ENCODE results near the gene CLRN2. TPM values are rescaled to one million over a fixed set of nuclear protein-coding genes. Genes with fewer than 3 reads are reported as not detected.

The CLRN2 gene
- total RNA-seq, 1 donor from 2014 or later, result not detected

DNA sequence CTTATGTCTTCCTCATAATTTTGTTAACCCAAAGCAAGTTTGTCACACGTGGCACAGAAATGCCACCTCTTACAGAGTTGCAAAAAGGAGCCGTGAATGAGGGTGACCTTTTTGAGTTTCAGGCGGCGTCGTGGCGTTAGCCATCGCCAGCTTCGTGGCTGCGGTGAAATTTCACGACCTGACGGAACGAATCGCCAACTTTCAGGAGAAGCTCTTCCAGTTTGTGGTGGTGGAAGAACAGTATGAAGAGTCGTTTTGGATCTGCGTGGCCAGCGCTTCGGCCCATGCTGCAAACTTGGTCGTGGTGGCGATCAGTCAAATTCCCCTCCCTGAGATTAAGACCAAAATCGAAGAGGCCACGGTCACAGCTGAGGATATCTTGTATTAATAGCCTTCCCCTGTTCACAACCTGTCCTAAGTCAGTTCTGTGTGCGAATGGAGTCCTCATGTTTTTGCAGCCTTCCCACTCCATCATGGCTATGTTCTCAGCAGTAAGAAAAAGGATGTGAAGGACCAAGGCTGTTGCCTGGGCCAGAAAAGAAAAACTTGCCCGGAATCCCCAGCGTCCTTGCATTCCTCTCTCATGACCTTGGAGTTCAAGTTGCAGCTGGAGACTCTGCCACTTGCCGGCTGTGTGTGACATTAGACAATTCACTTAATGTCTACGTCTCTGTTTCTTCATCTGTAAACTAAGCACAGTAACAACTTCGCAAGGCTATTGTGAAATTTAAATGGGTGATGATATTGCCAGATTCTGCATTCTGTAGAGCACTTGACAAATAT, 11.9 kb downstream of the CLRN2 start:
- DNase-seq (ENCODE audit: low read depth) (no peak), FAIRE-seq (no peak)
- H3K27me3 ChIP-seq (ENCODE audit: control insufficient read depth, insufficient read depth, low read length), result no peaks in the 10 kb centered on the region
- no peak overlapping the region for H3K4me3 ChIP-seq (ENCODE audit: low read depth, low read length)
- TF ChIP-seq, protein P1, sequence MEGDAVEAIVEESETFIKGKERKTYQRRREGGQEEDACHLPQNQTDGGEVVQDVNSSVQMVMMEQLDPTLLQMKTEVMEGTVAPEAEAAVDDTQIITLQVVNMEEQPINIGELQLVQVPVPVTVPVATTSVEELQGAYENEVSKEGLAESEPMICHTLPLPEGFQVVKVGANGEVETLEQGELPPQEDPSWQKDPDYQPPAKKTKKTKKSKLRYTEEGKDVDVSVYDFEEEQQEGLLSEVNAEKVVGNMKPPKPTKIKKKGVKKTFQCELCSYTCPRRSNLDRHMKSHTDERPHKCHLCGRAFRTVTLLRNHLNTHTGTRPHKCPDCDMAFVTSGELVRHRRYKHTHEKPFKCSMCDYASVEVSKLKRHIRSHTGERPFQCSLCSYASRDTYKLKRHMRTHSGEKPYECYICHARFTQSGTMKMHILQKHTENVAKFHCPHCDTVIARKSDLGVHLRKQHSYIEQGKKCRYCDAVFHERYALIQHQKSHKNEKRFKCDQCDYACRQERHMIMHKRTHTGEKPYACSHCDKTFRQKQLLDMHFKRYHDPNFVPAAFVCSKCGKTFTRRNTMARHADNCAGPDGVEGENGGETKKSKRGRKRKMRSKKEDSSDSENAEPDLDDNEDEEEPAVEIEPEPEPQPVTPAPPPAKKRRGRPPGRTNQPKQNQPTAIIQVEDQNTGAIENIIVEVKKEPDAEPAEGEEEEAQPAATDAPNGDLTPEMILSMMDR (IDR thresholded peaks at IDR 0.05; ENCODE audit: insufficient read depth, low read length, severe bottlenecking), result no peak
- no peaks in the 10 kb centered on the region for H3K36me3 ChIP-seq (ENCODE audit: control insufficient read depth, insufficient read depth, low read length)

DNA sequence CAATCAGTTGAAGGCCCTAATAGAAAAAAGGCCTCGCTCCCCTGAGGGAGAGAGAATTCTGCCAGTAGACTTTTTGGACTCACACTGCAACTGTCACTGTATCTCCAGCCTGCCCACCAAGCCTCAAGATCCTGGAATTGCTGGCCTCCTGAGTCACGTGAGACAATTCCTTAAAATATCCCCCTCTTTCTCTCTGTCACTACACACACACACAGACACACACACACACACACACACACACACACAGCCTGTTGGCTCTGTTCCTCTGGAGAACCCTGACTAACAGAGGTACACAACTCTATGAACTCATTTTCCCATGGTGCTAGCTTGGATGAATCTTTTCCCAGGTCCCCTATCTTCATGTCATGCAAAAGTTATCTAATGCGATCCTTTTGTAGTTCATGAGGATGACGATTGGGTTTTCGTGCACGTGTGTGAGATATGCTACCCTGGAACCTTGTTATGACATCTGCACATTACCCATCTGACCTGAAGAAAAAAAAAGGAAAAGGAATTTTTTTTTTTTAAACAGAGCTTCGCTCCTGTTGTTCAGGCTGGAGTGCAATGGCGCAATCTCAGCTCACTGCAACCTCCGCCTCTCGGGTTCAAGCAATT, 13.7 kb downstream of the CLRN2 start:
- no peak for DNase-seq (ENCODE audit: low read depth)

DNA sequence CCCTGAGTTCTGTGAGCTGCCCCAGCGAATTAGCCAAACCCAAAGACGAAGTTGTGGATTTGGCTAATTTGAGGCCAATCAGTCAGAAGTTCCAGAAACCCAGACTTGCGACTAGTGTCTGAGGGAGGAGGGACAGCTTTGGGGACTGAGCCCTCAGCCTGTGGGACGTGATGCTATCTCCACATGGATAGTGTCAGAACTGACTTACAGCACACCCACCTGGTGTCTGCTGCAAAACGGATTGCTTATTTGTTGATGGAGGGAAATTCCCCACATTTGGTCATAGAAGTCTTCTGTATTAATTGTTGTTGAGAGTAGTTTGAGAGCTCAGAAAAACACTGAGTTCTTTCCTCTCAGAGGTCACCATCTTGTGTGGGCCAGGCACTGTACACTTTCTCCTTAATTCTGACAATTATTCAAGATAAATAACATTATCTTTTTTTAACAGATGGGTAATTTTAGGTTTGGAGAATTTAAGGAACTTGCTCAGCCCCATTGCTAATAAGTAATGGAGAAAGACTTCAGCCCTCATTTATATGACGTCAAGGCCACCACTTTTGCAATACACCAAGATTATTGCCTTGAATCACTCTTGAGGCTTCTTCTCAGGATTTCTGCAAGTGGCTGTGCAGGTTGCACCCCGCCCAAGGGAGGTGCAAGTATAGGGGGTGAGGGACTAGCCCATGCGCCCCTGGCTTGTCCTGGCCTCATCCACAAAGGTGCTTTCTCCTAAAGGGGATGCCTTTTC, 16.7 kb downstream of the CLRN2 start:
- FAIRE-seq, result no peak
- no peaks in the 10 kb centered on the region for H3K36me3 ChIP-seq (ENCODE audit: control insufficient read depth, insufficient read depth, low read length)
- no peak for DNase-seq (ENCODE audit: low read depth)
- TF ChIP-seq, protein P1 (IDR thresholded peaks at IDR 0.05; ENCODE audit: insufficient read depth, low read length, severe bottlenecking), result no peak
- no peak overlapping the region for H3K4me3 ChIP-seq (ENCODE audit: low read depth, low read length)
- no peaks in the 10 kb centered on the region for H3K27me3 ChIP-seq (ENCODE audit: control insufficient read depth, insufficient read depth, low read length)

More for the DNA sequence above, 13.7 kb downstream of the CLRN2 start:
- TF ChIP-seq, protein P1 (IDR thresholded peaks at IDR 0.05; ENCODE audit: insufficient read depth, low read length, severe bottlenecking), result no peak
- Histone ChIP-seq H3K4me3 (ENCODE audit: low read depth, low read length) (no peak overlapping the region), H3K36me3 (ENCODE audit: control insufficient read depth, insufficient read depth, low read length) (no peaks in the 10 kb centered on the region), H3K27me3 (ENCODE audit: control insufficient read depth, insufficient read depth, low read length) (no peaks in the 10 kb centered on the region)
- no peak for FAIRE-seq

DNA sequence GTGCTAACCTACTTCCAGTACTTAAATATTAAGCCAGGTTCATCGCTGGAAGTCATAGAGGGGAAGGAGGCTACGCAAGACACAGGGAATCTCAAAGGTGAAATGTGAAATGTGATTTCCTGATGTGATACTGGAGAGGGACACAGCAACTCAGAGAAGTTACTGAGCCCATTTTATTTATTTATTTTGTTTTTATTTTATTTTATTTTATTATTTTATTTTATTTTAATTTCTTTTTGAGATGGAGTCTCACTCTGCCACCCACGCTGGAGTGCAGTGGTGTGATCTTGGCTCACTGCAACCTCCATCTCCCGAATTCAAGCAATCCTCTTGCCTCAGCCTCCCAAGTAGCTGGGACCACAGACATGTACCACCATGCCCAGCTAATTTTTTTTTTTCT, 19.7 kb downstream of the CLRN2 start:
- FAIRE-seq (no peak), DNase-seq (ENCODE audit: low read depth) (no peak)
- no peak overlapping the region for H3K4me3 ChIP-seq (ENCODE audit: low read depth, low read length)
- H3K36me3 ChIP-seq (ENCODE audit: control insufficient read depth, insufficient read depth, low read length), result no peaks in the 10 kb centered on the region
- no peaks in the 10 kb centered on the region for H3K27me3 ChIP-seq (ENCODE audit: control insufficient read depth, insufficient read depth, low read length)
- TF ChIP-seq, protein P1 (IDR thresholded peaks at IDR 0.05; ENCODE audit: insufficient read depth, low read length, severe bottlenecking), result no peak

DNA sequence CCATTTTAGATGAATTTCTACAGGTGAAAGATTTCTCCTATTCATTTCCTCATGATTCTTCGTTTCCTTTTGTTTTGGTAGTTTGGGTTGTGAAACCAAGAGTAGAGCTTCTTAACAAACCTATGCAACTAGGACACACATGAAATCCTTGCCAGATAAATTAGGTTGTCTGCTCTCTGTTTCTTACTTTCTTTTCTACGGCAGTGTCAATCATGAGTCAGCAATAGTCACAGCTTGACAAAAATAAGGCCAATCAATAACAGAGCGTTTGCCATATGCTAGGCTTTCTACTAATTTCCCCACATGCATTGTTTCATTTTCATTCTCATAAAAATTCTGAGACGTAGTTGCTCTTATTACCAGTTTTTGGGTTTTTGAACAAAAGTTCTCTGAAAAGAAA, 20.3 kb downstream of the CLRN2 start:
- FAIRE-seq, result no peak
- Histone ChIP-seq H3K27me3 (ENCODE audit: control insufficient read depth, insufficient read depth, low read length) (no peaks in the 10 kb centered on the region), H3K36me3 (ENCODE audit: control insufficient read depth, insufficient read depth, low read length) (no peaks in the 10 kb centered on the region), H3K4me3 (ENCODE audit: low read depth, low read length) (no peak overlapping the region)
- DNase-seq (ENCODE audit: low read depth), result no peak
- TF ChIP-seq, protein P1 (IDR thresholded peaks at IDR 0.05; ENCODE audit: insufficient read depth, low read length, severe bottlenecking), result no peak
